GM12891 (cell line): Measurements from ENCODE around the gene EHBP1.

ENCODE experiments used
- POLR2A ChIP-seq: IDR thresholded peaks from 2 replicates; pipeline ENCODE4 v1.6.1; 2011; ENCODE audit warnings: low read depth, low read length, control low read depth
- POLR2AphosphoS5 ChIP-seq: IDR thresholded peaks from 2 replicates; pipeline ENCODE4 v1.6.1; 2011; ENCODE audit warnings: low read depth, low read length, control low read depth
- TAF1 ChIP-seq: IDR thresholded peaks from 2 replicates; pipeline ENCODE4 v1.6.1; 2011; ENCODE audit warnings: low read depth, low read length, control low read depth

- TF ChIP-seq POLR2A (no peak), POLR2AphosphoS5 (no peak), TAF1 (no peak)
Measured at GRCh38 chr2:62757029-62757428, 51.5 kb downstream of the EHBP1 start.
